K562 (cell line): ENCODE data around the gene FAM50A. TPM values are rescaled to one million over a fixed set of nuclear protein-coding genes. Genes with fewer than 3 reads are reported as not detected.

Experiments used
- ATF7 ChIP-seq: fragments of 450-650 bp; IDR thresholded peaks from 2 replicates; pipeline ENCODE4 v1.7.1; 2014; ENCODE audit warnings: mild to moderate bottlenecking, moderate library complexity
- CBFA2T3 ChIP-seq: fragments of 450-650 bp; IDR thresholded peaks from 2 replicates; pipeline ENCODE4 v1.6.1; 2017
- CCNT2 ChIP-seq: IDR thresholded peaks from 2 replicates; pipeline ENCODE4 v1.6.1; 2011; ENCODE audit warnings: borderline replicate concordance, low read depth, mild to moderate bottlenecking, moderate library complexity, mixed read lengths, low read length; ENCODE audit not compliant: insufficient read length; ENCODE audit errors: extremely low read depth
- CUX1 ChIP-seq: fragments of 200-800 bp; sonication (Bioruptor generic); IDR thresholded peaks from 2 replicates; pipeline ENCODE4 v1.6.1; 2016; ENCODE audit warnings: missing genetic modification characterization, missing compliant biosample characterization
- FOXJ3 ChIP-seq: sonication (generic); formaldehyde crosslinking; IDR thresholded peaks from 2 replicates; pipeline ENCODE4 v1.4.0; 2020; ENCODE audit warnings: mild to moderate bottlenecking, missing genetic modification reagents
- GABPA ChIP-seq: fragments of 200-800 bp; sonication (Bioruptor generic); conservative IDR thresholded peaks from 2 replicates; pipeline ENCODE4 v1.6.1; 2016; ENCODE audit warnings: low read depth, missing genetic modification characterization, missing compliant biosample characterization
- MAX ChIP-seq: sonication (generic); formaldehyde crosslinking; IDR thresholded peaks from 2 replicates; pipeline ENCODE4 v1.9.0; 2022; ENCODE audit warnings: mild to moderate bottlenecking, missing genetic modification reagents
- MYNN ChIP-seq, 2 experiments: sonication (generic); formaldehyde crosslinking in 1 of 2; IDR thresholded peaks; 2 replicates each; pipeline versions ENCODE4 v1.5.0 to v1.6.1; 2016 to 2020; ENCODE audit warnings: antibody characterized with exemption in 1 of 2, missing genetic modification reagents in 1 of 2
- NCOR1 ChIP-seq: fragments of 450-650 bp; IDR thresholded peaks from 2 replicates; pipeline ENCODE4 v1.6.1; 2016; ENCODE audit warnings: mild to moderate bottlenecking, moderate library complexity
- OTX1 ChIP-seq: fragments of 450-650 bp; formaldehyde crosslinking; IDR thresholded peaks from 2 replicates; pipeline ENCODE4 v1.4.0; 2022; ENCODE audit warnings: mild to moderate bottlenecking
- RBM15 ChIP-seq: fragments of 200-400 bp; formaldehyde crosslinking; IDR thresholded peaks from 2 replicates; pipeline ENCODE4 v1.6.1; 2018; ENCODE audit warnings: mild to moderate bottlenecking, low read length, moderate library complexity; ENCODE audit not compliant: insufficient read depth
- SIN3A ChIP-seq, 2 experiments: fragments of 150-350 bp in 1 of 2; IDR thresholded peaks; 2 replicates each; pipeline ENCODE4 v1.6.1; 2011 to 2016; ENCODE audit warnings: borderline replicate concordance in 2 of 2, low read depth in 2 of 2, low read length in 2 of 2, mild to moderate bottlenecking in 2 of 2, moderate library complexity in 2 of 2; ENCODE audit not compliant: control insufficient read depth in 1 of 2
- SREBF1 ChIP-seq: fragments of 150-350 bp; IDR thresholded peaks from 2 replicates; pipeline ENCODE4 v1.6.1; 2014; ENCODE audit warnings: antibody characterized with exemption, low read depth, low read length, borderline replicate concordance
- ZBTB2 ChIP-seq: fragments of 450-650 bp; IDR thresholded peaks from 2 replicates; pipeline ENCODE4 v1.6.1; 2016; ENCODE audit warnings: antibody characterized with exemption
- ZBTB7A ChIP-seq: IDR thresholded peaks from 2 replicates; pipeline ENCODE4 v1.6.1; 2011; ENCODE audit warnings: low read depth, mild to moderate bottlenecking, low read length, moderate library complexity, borderline replicate concordance; ENCODE audit not compliant: control insufficient read depth
- ZNF133 ChIP-seq: fragments of 250-450 bp; sonication (Bioruptor Pico); IDR thresholded peaks from 2 replicates; pipeline ENCODE4 v1.4.0; 2020; ENCODE audit warnings: mild to moderate bottlenecking
- ZNF134 ChIP-seq: fragments of 250-450 bp; sonication (Bioruptor Pico); conservative IDR thresholded peaks from 2 replicates; pipeline ENCODE4 v1.4.0; 2020
- ZNF239 ChIP-seq: fragments of 250-450 bp; sonication (Bioruptor Pico); IDR thresholded peaks from 2 replicates; pipeline ENCODE4 v1.4.0; 2020; ENCODE audit warnings: mild to moderate bottlenecking
- ZNF695 ChIP-seq: fragments of 450-650 bp; formaldehyde crosslinking; IDR thresholded peaks from 2 replicates; pipeline ENCODE4 v1.4.0; 2020; ENCODE audit warnings: mild to moderate bottlenecking, moderate library complexity
- ZNF766 ChIP-seq: fragments of 200-800 bp; sonication (Bioruptor generic); conservative IDR thresholded peaks from 2 replicates; pipeline ENCODE4 v1.6.1; 2016; ENCODE audit warnings: missing genetic modification characterization, missing compliant biosample characterization
- polyA plus RNA-seq, 8 experiments: library from polyadenylated mRNA; depleted of rRNA in 4 of 8; stranded (reverse) in 5 of 8; unstranded in 3 of 8; fragments of >200 nt; fragmentation: Nextera tagmentation in 2 of 8; fragmentation: Illumina TruSeq in 1 of 8; extraction: Ambion mirVana in 2 of 8; extraction: Trizol in 1 of 8; gene quantifications; 2 replicates each; pipeline versions ENCODE4 v1.2.1 to v1.2.3, GENCODE V29; 2011 to 2014; ENCODE audit warnings: inconsistent platforms in 1 of 8, missing spikeins in 1 of 8
- total RNA-seq, 7 experiments: library from RNA; depleted of rRNA in 6 of 7; stranded (reverse); fragments of >200 nt in 6 of 7; fragmentation: Illumina TruSeq in 2 of 7; extraction: Trizol in 2 of 7; gene quantifications; 2 replicates each; pipeline versions ENCODE4 v1.2.1 to v1.2.3, GENCODE V29; 2011 to 2021; ENCODE audit warnings: low replicate concordance in 1 of 7

Gene FAM50A
- total and polyA plus RNA-seq, 9 of the 15 experiments (the other 6 are each of a cell fraction or from before 2014, with no cell fraction given): 4.4 to 114 (median 67.3) TPM

- TF ChIP-seq CUX1 (CRISPR knock-in tag) (no peak), NCOR1 (peak; percentile 64), ZBTB2 (0 out of 2 replicates have a peak, but pooled peaks have one; percentile 31), ZBTB7A (peak; percentile 90; the same call in 1 of the 2 replicates), OTX1 (CRISPR knock-in tag) (0 out of 2 replicates have a peak, but pooled peaks have one; percentile 47), CCNT2 (peak; percentile 37), MYNN (IDR thresholded peaks at IDR 0.05) (0 out of 2 replicates have a peak, but pooled peaks have one; percentile 50), MYNN (CRISPR knock-in tag; IDR thresholded peaks at IDR 0.05) (no peak), CBFA2T3 (no peak), ZNF766 (CRISPR knock-in tag) (peak; percentile 91), RBM15 (no peak), FOXJ3 (CRISPR knock-in tag) (no peak), MAX (CRISPR knock-in tag) (peak; percentile 39; the same call in 1 of the 2 replicates), ZNF134 (CRISPR knock-in tag) (no peak), GABPA (tag) (no peak), SREBF1 (no peak), SIN3A (IDR thresholded peaks at IDR 0.05; ENCODE audit: borderline replicate concordance in 2 of 2, control insufficient read depth in 1 of 2, low read depth in 2 of 2, low read length in 2 of 2) (0 out of 4 replicates have a peak, but pooled peaks of 1 of the 2 experiments have one; percentile 48), ZNF133 (no peak), ZNF695 (CRISPR knock-in tag) (no peak), ATF7 (0 out of 2 replicates have a peak, but pooled peaks have one; percentile 16), ZNF239 (CRISPR knock-in tag) (no peak)
These were observed 42.7 kb downstream of the FAM50A start, which contains the start of gene UBL4A (continued) for GRCh38 chrX:154486396-154487207.
